ENCODE data around the gene TBX21. TPM values are rescaled to one million over a fixed set of nuclear protein-coding genes. Genes with fewer than 3 reads are reported as not detected.

Gene TBX21
- total RNA-seq, 1 experiment from 2014 or later: not detected

GRCh38 chr17:47774331-47774730 is 41.3 kb downstream of the TBX21 start:
- DNase-seq (ENCODE audit: low read depth): no peak

GRCh38 chr17:47774987-47775580 is 42.0 kb downstream of the TBX21 start:
- DNase-seq (ENCODE audit: low read depth): no peak

- DNase-seq (ENCODE audit: low read depth): peak; percentile 44
These were observed 43.5 kb downstream of the TBX21 start for GRCh38 chr17:47776330-47777197.

- no peak for DNase-seq (ENCODE audit: low read depth)
These were observed 45.2 kb downstream of the TBX21 start for GRCh38 chr17:47778184-47778635.

- DNase-seq (ENCODE audit: low read depth): no peak
These were observed 48.4 kb downstream of the TBX21 start for GRCh38 chr17:47781397-47781796.

- peak; percentile 38 for DNase-seq (ENCODE audit: low read depth)
These were observed 52.6 kb downstream of the TBX21 start for GRCh38 chr17:47785538-47786123.

GRCh38 chr17:47789611-47790561 is 56.9 kb downstream of the TBX21 start:
- peak; percentile 35 for DNase-seq (ENCODE audit: low read depth)

GRCh38 chr17:47791025-47791424 is 58.0 kb downstream of the TBX21 start:
- no peak for DNase-seq (ENCODE audit: low read depth)

- DNase-seq (ENCODE audit: low read depth): no peak
These were observed 59.4 kb downstream of the TBX21 start for GRCh38 chr17:47792457-47792856.

- no peak for DNase-seq (ENCODE audit: low read depth)
These were observed 59.9 kb downstream of the TBX21 start for GRCh38 chr17:47792979-47793378.

Other genes with a start within 250 kb of the TBX21 start
- gene NPEPPS, start 202.1 kb upstream of the TBX21 start, total RNA-seq (2014; rRNA removed; shearing (Covaris generic)): 29.1 and 36.6 TPM in 2 replicates
- gene KPNB1, start 83.3 kb upstream of the TBX21 start, total RNA-seq (2014; rRNA removed; shearing (Covaris generic)): 237 and 268 TPM in 2 replicates
- gene TBKBP1, start 39.1 kb upstream of the TBX21 start, total RNA-seq (2014; rRNA removed; shearing (Covaris generic)): 0.48 and 1.3 TPM in 2 replicates
- 2.6 and 3.4 TPM in 2 replicates for gene OSBPL7, start 88.6 kb downstream of the TBX21 start, total RNA-seq (2014; rRNA removed; shearing (Covaris generic))
- gene MRPL10, start 98.3 kb downstream of the TBX21 start, total RNA-seq (2014; rRNA removed; shearing (Covaris generic)): 30.4 and 35.8 TPM in 2 replicates
- gene LRRC46, start 98.4 kb downstream of the TBX21 start, total RNA-seq (2014; rRNA removed; shearing (Covaris generic)): 0.10 TPM in 1 of 2 replicates, not detected in the other
- gene SCRN2, start 108.0 kb downstream of the TBX21 start, total RNA-seq (2014; rRNA removed; shearing (Covaris generic)): 17.8 and 18.4 TPM in 2 replicates
- gene SP6, start 117.9 kb downstream of the TBX21 start, total RNA-seq (2014; rRNA removed; shearing (Covaris generic)): not detected in 2 replicates
- gene SP2, start 163.0 kb downstream of the TBX21 start, total RNA-seq (2014; rRNA removed; shearing (Covaris generic)): 0.98 and 1.6 TPM in 2 replicates
- gene PNPO, start 208.3 kb downstream of the TBX21 start, total RNA-seq (2014; rRNA removed; shearing (Covaris generic)): 20.7 and 26.9 TPM in 2 replicates
- not detected in 2 replicates for gene PRR15L, start 224.6 kb downstream of the TBX21 start, total RNA-seq (2014; rRNA removed; shearing (Covaris generic))
- 41.6 and 44.0 TPM in 2 replicates for gene CDK5RAP3, start 237.9 kb downstream of the TBX21 start, total RNA-seq (2014; rRNA removed; shearing (Covaris generic))

All from RPMI7951 (cell line).